NCI-H146 treated with DMSO at 0.1 percent for 48 hours (cell line): ENCODE measurements around the gene KCNIP1.

Source experiments
- DNase-seq: peaks from one replicate; lab custom pipeline; 2025; ENCODE audit not compliant: unreplicated experiment; lab: John Stamatoyannopoulos, UW

Gene KCNIP1

DNA sequence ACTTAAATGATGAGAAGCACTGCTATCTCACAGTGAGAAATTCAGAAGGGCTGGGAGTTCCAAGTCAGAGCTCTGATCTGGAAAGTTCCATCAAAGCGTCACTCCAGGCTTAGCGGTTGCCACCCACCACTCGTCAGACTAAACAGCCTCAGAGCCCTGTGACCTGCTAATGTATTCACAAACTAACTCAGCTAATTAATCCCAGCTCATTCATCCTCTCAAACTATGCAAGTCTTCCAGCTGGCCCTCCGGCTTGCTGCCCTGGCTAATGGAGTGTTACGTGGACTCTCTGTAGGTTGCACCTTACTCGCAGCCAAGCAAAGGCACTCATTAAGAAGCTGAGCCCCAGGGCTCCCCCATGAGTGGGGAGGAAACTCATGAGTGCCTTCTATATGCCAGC, 197.5 kb downstream of the KCNIP1 start:
- DNase-seq = no peak

DNA sequence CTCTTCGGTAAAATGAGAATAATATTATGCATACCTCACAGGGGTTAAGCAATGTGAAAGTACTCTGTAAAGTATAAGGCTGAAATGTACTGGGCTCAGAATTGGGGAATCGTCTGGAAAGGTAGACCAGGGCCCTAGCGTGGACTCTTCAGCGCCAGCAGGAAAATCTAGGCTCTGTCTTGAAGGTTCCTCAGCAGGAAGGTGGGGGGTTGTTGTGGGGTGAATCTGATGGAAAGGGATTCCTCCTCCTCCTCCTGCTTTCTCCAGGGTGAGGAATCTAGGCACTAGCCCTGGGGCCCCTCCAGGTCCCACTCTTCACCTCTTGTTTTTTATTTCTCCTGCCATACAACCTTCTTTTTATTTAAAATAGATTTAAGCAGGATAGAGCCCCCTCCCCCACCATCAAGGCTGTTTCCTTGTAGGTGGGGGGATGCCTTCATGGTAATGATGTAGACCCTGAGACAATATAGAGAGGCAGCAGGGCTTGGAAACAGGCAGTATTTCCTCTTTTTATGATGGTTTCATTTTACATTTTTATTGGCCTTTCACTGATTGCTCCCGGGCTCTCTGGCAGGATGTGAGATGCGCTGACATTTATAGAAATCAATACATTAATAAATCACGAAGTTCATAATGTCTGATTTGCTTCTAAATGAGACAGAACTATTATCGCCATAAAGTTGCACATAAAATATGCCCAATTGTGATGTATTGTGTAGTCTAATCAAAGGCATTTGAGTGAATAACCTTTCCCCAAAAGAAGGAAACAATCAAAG, 200.8 kb downstream of the KCNIP1 start:
- no peak for DNase-seq

DNA sequence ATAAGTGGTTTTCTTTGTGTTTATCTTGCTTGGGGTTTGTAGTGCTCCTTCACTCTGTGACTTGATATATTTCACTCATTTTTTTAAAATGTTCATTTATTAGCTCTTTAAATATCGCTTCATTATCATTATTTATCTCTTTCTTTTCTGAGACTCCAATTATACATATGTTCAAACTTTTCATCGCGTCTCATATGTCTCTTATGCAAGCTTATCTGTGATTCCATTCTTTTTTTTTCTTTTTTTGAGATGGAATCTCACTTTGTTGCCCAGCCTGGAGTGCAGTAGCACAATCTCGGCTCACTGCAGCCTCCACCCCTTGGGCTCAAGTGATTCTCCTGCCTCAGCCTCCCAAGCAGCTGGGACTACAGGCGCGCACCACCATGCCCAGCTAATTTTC, 205.8 kb downstream of the KCNIP1 start:
- no peak for DNase-seq

DNA sequence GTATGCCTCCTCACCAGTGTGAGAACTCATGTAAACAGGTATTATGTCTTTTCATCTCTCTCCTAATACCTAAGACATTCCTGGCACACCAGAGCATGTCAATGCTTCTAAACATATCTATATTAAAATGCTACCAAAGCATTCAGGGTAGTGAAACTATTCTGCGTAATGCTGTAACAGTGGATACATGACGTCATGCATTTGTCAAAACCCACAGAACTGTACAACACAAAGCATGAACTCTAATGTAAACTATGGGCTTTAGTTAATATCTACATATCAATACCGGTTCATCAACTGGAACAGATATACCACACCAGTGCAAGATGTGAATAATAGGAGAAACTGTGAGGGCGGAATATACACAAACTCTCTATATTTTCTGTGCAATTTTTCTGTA, 207.5 kb downstream of the KCNIP1 start:
- DNase-seq = no peak

DNA sequence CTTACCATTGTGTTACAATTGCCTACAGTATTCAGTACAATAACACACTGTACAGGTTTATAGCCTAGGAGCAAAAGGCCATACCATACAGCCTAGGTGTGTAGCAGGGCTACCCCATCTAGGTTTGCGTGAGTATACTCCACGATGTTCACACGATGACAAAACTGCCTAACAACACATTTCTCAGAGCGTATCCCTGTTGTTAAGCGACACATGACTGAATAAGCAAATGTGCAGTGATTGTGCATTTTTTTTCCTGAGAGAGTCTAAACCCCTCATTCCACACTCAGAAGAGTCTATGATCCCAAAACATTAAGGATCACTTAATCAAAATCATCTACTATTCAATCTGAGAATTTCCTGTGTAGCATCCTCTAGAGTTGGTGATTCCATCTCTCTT, 211.3 kb downstream of the KCNIP1 start:
- no peak for DNase-seq

DNA sequence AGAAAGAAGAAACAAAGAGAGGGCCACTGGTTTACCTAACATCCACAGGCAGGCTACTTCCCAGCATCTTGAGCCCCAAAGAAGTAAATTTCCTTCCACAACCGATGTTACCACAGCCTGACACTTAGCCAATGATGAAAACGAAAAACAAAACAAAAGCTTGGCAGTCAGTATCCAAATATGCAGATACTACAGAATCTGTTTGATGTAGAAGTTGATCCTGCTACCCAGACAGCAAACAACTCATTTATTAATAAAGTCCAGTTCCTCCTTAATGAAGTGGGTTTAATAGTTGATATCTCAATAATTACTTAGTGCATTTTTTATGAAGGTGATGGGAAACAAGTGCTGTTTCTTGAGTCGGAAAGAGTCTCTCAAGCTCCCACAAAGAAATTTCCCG, 212.6 kb downstream of the KCNIP1 start:
- DNase-seq = no peak

DNA sequence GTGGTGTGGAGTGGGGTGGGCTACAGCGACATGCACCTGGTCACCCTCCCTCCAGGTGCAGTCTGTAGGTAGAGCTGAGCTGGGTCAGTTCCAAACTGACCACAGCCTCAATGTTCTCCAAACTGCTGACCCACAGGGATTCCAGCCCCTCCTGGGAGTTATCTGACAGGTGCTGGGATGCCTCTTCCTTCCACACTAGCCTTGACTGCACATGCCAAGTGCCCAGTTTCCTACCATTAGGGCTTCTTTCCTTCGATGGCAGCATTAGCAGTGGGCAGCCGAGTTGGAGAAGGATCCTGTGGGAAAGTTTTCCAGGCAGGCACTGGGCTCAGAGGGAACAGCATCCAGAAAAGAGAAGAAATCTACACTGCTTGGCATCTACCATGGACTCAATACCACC, 215.7 kb downstream of the KCNIP1 start:
- no peak for DNase-seq

DNA sequence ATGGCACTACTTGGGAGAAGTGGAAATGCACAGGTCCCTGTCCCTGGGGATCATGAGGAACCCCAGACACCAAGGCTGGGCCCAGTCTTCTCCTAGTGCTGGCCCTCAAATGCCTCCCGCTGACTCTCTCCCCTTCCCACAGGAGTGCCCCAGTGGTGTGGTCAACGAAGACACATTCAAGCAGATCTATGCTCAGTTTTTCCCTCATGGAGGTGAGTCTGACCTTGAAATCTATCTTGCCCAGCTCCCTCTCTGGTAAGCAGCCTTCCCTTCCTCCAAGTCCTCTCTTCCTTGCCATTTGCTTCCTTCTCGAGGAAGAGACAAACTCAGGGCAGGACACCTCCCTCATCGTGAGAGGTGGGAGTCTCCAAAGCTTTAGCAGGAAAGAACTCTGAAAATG, 216.4 kb downstream of the KCNIP1 start:
- DNase-seq = no peak

DNA sequence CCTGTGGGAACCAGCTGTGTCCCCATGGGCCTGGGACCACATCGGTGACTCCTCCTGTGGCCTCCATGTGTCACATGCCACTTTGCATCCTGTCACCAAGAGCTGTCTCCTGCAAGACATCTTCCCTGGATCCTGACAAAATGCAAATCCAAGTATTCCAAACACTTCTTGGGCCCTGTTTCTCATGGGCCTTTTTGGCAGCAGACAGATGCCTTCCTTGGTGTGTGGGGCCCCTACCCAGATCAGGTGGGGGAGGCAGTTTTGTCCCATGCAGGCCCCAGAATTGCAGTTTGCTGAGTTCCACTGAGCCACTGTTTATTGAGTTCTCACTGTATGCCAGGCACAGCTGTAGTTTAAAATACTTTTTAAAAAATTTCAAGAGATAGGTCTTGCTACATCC, 217.2 kb downstream of the KCNIP1 start:
- no peak for DNase-seq

DNA sequence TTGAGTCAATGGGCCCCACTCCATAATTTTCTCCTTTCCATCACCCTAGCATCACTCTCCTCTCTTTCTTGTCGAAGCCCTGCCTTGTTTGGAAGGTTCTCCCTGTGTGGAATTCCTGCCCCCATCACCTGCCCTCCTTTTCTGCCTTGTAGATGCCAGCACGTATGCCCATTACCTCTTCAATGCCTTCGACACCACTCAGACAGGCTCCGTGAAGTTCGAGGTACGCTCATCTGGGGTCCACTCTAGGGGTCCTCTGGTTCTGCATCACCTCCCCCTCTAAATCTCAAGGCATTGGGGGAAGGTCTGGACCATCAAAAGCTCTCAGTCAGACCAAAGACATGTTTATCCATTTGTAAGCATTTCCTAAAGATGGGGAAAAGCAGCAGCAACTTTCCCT, 217.9 kb downstream of the KCNIP1 start:
- DNase-seq = no peak

DNA sequence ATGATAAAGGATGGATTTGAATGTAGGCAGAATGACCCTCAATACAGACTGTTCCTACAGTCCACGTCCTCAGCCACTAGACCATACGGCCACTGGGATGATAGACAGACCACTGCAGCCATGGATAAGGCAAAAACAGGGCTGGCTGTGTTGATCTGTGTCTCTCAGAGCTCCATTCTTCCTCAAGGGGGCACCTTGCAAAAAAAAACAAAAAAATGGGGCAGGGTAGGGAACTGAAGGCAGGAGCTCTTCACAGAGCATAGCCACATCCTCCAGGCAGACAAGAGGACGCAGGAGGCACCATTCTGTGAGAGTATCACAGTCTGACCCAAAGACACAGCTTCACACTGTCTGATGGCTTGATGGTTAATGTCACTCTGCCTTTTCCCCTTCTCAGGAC, 218.5 kb downstream of the KCNIP1 start:
- DNase-seq = no peak

DNA sequence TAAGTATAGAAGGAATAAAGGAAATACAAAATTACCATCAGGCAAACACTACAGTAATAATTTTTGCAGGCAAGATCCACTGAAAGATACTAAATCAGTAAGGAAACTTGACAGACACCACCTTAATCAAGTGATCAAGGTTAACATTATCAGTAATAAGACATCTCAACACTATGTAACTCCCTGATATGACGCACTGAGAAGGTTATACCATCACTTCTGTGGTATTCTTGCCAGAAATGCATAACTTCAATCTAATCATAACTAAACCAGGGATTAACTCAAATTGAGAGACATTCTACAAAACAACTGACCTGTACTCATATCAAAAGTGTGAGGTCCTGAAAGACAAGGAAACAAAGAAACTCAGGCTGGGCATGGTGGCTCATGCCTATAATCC, 227.2 kb downstream of the KCNIP1 start:
- no peak for DNase-seq

DNA sequence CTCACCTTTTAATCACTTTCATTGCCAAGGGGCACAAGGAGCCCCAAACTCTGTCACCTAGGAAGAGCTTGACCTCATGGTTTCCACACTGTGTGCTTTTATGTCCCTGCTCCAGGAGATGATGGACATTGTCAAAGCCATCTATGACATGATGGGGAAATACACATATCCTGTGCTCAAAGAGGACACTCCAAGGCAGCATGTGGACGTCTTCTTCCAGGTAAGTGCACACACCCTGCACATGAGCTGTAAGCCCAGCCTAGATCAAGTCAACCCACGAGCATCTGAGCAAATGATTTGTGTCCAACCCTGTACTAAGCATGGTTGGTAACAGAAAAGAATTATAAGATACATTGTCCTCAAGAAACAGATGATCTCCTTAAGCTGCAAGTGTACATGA, 228.9 kb downstream of the KCNIP1 start:
- DNase-seq = no peak

DNA sequence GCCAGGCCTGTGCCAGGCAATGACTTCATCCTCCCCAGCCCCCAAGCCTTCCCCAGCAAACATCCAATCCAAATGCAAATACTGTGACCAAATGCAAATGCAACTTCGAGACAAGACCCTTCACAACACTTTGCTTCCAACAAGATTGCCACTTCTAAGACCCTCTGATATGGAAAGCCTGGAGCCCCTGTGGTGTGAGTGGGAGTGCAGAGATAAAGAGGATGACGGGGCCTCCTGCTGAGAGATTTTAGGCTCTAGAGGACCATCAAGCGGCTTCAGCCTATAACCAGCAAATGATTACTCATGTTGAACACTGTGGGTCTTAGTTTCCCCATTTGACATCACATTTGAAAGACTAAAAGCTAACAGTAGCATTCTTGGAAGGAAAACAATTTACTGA, 233.1 kb downstream of the KCNIP1 start:
- no peak for DNase-seq

DNA sequence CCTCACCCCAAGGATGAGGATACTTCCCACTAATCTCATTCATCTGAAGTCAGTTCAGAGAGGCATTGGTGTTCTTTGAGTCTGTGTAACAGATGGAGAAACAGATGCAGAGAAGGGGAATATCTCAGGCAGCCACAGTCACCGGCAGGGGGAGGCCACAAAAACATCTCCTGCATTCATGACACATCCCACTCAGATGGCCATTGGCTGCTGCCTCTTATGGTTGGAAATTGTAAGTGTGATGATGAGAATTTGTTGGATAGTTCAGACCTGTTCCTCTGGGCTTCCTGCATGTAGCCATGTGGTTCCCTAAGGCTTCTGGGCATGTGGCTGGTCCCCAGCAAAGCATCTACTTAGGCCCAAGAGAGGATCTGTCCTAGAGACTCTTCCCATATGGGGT, 233.8 kb downstream of the KCNIP1 start:
- DNase-seq = no peak

DNA sequence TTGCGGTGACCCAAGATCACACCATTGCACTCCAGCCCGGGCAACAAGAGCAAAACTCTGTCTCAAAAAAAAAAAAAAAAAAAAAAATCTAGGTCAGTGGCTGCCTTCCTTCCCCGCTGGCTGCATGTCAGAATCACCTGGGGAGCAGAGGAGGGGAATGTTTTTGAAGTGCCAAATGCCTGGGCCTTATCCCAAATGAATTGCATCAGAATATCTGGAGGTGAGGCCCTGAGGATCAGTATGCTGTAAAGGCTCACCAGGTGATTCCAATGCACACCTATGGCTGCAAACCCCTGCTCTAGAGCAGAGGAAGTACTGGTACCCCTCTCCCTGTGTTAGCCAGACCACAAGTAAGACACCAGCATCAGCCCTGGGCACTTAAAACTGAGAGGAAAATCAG, 235.0 kb downstream of the KCNIP1 start:
- DNase-seq = no peak

DNA sequence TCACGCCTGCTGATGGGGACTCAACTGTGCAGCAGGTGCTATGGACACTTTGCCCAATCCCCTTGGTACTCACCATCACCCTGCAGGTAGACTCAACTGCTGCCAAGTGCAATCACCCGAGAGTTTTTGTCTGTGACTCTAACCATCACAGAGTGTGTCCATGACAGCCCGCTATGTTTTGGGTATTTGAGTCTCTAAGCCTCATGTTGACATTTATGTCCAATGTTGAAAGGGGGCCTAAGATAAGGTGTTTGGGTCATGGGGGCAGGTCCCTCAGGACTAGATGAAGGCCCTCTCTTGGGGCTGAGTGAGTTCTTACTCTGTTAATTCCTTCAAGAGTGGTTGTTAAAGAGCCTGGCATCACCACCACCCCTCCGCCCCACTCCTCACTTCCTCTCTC, 235.6 kb downstream of the KCNIP1 start:
- DNase-seq = no peak

DNA sequence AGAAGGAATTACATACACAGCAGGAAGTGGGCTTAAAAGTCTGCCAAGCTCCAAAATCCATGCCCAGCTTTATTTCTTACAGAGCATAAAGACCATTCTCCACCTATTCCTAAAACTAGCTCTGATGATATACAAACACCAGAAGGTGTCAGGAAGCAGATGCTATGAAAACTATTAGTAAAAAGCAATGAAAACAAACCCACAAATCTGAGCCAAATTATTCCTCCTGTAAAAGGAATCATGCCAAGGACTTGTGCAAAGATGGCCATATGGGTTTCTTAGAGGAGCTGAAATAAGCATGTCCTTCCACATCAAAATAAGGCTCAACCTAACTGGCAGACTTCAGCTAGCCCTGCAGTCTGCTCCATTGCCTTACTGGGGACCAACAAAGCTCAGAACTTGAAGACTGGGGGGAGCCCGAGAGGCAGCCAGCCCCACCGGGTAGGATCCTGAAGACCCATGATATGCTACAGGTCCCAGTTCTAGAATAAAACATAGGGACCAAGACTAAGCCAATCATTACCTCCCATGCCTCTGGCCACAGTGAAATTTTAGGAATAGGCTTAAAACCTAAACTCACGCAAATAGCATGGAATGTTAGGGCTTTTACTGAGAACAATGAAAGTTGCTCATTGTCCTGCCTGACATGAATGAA, 236.9 kb downstream of the KCNIP1 start:
- DNase-seq = no peak

DNA sequence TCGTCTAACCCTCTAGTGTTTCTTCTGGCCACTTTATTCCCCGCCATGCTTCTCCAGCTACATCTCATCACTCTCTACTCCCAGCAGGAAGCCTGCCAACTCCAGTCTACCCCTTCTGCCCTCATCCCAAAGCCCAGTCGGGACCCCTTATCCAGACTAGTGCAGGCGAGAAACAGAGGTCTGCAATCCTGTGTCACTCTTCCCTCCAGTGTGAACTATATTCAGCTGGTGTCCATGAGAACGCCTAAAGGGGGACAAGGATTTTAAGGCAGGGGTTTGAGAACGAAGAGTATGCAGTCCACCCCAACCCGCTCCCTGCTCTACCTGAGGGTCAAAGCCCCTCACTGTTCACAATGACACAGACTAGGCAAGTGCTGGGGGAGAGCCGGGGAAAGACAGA, 238.0 kb downstream of the KCNIP1 start:
- DNase-seq = no peak

DNA sequence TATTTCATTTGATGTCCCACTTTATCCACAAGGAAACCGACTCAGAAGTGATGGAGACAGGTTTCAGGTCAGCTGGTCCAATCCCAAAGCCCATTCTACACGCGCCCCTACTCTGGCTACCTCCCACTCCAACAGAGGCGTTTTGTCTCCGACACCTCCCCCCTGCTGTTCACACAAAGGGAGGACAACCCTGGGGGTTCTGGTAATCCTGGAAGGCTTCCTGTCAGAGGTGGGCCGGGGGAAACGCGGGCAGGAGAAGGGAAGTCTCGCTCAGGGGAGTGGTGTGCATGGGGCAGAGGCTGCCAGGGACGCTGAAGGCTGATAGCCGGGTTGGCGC, 240.0 kb downstream of the KCNIP1 start:
- DNase-seq = no peak

DNA sequence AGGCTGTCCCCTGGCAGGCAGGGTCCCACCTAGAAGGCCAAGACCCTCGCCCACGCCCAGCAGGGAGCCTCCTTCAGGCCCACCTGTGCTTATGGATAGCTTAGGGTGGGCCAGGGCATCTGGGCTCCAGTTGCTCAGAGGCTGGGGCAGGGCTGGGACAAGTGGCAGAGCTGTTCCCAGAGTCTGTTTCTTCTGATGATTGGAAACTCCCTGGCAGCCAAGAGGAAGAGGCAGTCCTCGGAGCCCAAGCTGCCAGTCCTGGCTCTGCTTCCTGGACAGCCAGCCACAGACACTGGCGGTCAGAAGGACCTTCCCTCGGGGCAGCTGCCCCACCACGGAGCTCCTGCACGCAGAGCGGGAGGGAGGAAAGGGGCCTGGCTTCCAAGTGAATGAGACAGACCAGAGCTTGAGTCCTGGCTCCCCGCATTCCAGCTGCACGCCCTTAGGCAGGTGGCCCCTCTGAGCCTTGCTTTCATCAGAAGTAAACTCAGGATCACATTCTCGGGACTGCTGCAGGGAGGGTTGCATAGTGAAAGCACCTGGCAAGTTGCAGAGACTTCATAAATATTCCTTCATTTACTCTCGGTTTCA, 241.8 kb downstream of the KCNIP1 start:
- DNase-seq = no peak

DNA sequence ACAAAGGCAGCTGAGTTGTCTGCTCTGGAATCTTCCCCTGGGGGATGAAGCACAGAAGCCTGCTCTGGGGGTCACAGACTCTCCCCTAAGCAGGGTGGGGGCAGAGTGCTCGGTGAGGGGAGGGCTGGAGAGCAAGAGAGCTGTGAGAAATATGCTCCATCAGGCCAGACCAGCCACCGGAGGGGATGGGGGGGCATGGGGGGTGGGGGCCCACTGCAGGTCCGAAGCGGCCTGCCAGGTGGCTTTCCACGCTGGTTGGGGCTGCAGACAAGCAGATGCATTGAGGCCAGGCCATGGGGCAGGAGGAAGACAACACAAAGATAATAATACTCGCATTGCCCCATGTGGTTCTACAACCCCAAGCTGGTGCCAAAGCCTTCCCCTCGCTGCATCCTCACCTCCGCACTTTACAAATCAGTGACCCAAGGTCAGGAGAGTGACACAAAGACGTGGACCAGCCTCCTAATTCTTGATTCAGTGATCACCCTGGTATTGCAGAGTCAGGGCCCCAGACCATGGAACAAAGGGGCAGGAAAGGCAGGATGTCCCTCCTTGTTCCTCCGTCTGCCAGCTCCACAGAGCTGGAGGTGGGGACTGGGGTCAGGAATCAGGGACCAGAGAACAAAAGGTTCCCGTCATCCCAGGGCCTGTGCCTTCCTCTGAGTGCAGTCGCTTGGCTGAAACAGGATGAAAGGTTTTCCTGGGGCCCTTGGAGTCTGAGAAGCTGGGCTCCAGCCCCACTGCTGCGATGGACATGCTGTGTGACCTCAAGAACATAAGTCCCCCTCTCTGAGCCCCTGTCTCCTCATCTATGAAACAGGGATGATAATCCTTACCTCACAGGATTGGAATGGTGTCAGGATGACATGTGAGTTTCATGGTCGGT, 242.5 kb downstream of the KCNIP1 start:
- no peak for DNase-seq
